Measurements from ENCODE around the gene CYP4F2.
"Not testable (repeated sequence)": the region's sequence is repeated elsewhere in the genome, so short reads cannot be mapped to it uniquely, and the experiment has no call there.

The CYP4F2 gene, protein sequence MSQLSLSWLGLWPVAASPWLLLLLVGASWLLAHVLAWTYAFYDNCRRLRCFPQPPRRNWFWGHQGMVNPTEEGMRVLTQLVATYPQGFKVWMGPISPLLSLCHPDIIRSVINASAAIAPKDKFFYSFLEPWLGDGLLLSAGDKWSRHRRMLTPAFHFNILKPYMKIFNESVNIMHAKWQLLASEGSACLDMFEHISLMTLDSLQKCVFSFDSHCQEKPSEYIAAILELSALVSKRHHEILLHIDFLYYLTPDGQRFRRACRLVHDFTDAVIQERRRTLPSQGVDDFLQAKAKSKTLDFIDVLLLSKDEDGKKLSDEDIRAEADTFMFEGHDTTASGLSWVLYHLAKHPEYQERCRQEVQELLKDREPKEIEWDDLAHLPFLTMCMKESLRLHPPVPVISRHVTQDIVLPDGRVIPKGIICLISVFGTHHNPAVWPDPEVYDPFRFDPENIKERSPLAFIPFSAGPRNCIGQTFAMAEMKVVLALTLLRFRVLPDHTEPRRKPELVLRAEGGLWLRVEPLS

DNA sequence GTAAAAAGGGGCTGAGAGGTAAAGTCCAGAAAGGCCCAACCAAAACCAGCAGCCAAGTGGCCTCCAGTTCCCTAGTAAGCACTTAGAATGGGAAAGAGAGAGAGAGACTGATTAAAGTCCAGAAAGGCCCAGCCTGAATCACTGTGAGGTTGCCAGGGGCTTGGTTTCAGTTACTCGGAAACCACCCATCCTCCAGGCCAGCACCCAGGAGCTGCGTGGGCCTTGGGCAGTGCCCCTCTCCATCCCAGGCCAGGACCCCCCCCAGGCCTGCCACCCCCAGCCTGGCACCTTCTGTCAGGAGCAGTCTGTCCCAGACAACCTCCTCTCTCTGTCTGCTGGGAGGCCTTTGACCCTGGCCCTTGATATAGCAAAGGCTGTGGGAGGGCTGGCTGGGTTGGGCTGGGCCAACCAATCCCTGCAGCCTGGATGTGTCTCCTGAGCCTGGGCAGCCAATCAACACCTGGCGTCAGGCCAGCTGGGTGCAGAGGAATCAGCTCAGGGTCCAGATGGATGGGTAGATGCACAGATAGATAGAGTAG lies at the start of gene CYP4F2:
CYP4F2 (minus strand) TSS at position 337 of the 539 bp plus-strand sequence. CDS start 463 bp downstream, outside the sequence.
- DNase-seq (ENCODE audit: low read depth in 2 of 2): no peak

DNA sequence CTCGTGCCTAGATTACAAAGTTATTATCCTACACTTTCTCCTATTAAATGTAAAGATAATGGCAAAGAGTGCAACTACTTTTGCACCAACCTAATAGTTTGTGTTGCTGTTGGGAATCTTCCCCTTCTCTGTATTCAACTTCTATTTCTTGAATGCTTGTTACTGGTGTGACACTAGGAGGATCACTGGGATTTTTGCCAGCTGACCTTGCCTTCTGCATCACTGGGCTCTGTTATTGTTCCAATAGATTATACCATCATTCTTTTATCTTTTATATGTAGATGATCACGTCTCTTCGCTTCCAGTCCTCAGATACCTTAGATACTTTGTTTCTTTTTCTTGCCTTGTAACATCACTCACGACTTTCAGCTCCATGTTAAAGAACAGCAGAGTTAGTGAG lies 47.4 kb upstream of the CYP4F2 start:
- no peak for DNase-seq (ENCODE audit: low read depth in 2 of 2)

DNA sequence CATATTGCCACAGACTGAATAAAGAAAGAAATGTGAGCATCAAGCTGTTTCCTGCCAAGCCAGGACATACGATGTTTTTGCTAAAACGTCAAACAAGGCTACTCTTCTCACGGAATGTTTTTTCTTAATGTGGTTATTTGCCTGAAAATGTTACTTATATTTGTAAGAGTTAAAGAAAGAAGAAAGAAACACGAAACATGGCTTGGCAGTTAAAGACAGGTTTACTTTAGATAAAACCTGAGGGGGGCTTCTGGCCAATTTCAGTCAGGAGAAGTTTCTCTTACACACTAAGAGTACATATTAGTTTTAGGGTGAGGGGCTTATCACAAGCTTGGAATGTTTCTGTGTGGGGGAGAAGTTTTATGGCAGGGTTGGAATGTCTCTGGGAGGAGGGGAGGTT lies 46.5 kb upstream of the CYP4F2 start:
- DNase-seq (ENCODE audit: low read depth in 2 of 2): no peak

- DNase-seq (ENCODE audit: low read depth in 2 of 2): no peak
Observed at GRCh38 chr19:15937771-15938170, 39.9 kb upstream of the CYP4F2 start.

- DNase-seq (ENCODE audit: low read depth in 2 of 2): no peak
Observed at GRCh38 chr19:15936950-15937349, 39.1 kb upstream of the CYP4F2 start.

DNA sequence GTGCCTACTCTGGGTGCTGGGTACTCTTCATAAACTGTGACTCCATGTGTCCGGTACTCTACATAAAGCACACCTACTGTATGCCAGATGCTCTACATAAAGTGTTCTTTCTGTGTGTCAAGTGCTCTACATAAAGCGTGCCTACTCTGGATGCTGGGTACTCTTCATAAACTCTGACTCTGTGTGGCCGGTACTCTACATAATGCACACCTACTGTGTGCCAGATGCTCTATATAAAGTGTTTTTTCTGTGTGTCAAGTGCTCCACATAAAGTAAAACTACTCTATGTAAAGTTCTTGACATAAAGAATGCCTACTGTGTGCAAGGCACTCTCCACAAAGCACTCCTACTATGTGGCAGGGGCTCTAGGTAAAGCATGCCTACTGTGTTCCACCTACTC lies 38.3 kb upstream of the CYP4F2 start:
- no peak for DNase-seq (ENCODE audit: low read depth in 2 of 2)

- no peak for DNase-seq (ENCODE audit: low read depth in 2 of 2)
Observed at GRCh38 chr19:15935167-15935702, 37.4 kb upstream of the CYP4F2 start.

DNA sequence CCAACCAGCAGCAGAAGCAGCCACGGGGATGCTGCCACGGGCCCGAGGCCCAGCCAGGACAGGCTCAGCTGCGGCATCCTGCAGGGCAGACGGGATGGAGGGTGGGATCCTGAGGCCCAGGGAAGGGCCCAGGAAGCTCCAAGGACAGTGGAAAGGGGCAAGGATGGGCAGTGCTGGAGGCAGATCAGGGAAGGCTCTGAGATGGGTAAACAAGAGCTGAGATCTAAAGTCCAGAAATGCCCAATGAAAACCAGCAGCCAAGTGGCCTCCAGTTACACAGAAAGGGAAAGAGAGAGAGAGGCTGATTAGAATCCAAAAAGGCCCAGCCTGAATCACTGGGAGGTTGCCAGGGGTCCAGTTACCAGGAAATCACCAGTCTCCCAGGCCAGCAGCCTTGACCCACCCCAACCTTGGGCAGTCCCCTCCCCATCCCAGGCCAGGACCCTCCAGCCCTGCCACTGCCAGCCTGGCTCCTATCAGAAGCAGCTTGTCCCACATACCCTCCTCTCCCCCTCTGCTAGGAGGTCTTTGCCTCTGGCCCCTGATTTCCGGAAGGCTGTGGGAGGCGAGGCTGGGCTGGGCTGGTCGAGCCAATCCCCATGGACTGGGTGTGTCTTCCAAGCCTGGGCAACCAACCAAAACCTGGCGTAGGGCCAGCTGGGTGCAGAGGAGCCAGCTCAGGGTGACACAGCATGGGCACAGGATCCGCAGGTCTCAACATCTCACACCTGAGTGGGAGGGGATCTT lies 36.6 kb upstream of the CYP4F2 start, which contains the start of gene CYP4F11:
CYP4F11 (minus strand) TSS at position 198 of the 747 bp plus-strand sequence; CDS start at position 77, 121 bp downstream.
- DNase-seq (ENCODE audit: low read depth in 2 of 2): no peak

- not testable (repeated sequence) for DNase-seq (ENCODE audit: low read depth in 2 of 2)
Observed at GRCh38 chr19:15933761-15934331, 36.0 kb upstream of the CYP4F2 start.

GRCh38 chr19:15928321-15928720 lies 30.4 kb upstream of the CYP4F2 start:
- DNase-seq (ENCODE audit: low read depth in 2 of 2): no peak

GRCh38 chr19:15926484-15926883 lies 28.6 kb upstream of the CYP4F2 start:
- no peak for DNase-seq (ENCODE audit: low read depth in 2 of 2)

GRCh38 chr19:15923702-15924101 lies 25.8 kb upstream of the CYP4F2 start:
- no peak for DNase-seq (ENCODE audit: low read depth in 2 of 2)

DNA sequence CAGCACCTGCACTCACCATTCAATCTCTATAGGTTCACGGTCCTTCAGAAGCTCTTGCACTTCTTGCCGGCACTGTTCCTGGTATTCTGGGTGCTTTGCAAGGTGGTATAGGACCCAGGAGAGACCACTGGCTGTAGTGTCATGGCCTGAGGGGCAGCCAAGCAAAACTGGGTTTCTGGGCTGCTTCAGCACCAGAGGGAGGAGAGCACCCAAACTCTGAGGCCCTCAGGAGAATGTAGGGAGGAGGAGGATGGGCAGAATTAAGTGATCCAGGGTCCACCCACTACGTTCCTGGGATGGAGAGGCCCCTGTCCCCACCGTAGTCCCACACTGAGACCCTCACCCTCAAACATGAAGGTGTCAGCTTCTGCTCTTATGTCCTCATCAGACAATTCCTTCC lies 24.1 kb upstream of the CYP4F2 start:
- no peak for DNase-seq (ENCODE audit: low read depth in 2 of 2)

- DNase-seq (ENCODE audit: low read depth in 2 of 2): no peak
Observed at GRCh38 chr19:15919243-15919642, 21.4 kb upstream of the CYP4F2 start.

DNA sequence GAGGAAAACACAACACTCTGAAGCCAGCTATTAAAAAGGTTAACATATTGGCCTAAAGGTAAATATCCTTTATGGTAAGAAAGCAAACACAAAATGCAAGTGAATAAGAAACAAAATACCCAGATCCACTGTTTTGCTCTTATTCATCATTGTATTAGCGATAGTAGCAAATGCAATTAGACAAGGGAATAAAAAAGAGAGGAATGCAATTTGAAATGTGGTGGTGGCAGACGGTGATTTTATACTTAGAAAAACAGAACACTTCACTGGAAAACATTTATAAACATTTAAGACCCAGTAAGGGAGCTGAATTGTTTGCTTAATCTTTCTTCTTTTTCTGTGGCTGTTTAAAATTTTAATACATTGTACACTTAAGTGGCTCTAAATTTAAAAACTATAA lies 17.2 kb upstream of the CYP4F2 start:
- no peak for DNase-seq (ENCODE audit: low read depth in 2 of 2)

DNA sequence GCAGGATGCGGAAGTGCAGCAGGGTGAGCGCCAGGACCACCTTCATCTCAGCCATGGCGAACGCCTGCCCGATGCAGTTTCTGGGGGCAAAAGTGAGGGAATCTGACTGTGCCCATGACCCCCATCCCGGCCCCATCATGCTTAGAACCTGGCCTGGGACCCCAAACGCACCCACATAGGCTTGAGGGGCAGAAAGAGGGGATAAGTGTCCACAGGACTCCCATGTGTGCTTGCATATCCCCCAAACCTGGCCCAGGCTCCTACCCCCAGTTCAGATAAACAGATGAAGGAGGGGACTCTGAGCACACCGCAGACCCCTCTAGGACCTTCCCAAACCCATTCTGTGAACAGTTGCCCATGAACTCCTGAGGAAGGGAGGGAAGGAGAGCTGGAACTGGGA lies 16.0 kb upstream of the CYP4F2 start:
- no peak for DNase-seq (ENCODE audit: low read depth in 2 of 2)

DNA sequence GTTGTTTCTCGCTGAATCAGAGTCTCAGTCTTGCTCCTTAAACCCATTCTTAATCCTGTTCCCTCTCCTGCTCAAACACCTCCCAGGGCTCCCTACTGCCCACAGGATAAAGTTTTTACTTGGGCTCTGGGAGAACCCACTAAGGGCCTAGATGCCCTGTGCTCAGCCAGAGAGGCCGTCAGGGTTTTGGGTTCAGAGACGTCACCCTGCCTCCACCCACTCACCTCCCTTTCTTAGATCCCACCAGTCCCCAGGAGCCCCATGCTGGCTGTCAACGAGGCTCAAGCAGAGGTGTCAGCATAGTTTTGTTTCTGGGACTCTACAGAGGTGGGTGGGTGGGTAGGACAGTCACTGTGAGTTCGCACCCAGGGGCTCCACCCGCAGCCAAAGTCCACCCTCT lies 15.5 kb upstream of the CYP4F2 start:
- no peak for DNase-seq (ENCODE audit: low read depth in 2 of 2)

DNA sequence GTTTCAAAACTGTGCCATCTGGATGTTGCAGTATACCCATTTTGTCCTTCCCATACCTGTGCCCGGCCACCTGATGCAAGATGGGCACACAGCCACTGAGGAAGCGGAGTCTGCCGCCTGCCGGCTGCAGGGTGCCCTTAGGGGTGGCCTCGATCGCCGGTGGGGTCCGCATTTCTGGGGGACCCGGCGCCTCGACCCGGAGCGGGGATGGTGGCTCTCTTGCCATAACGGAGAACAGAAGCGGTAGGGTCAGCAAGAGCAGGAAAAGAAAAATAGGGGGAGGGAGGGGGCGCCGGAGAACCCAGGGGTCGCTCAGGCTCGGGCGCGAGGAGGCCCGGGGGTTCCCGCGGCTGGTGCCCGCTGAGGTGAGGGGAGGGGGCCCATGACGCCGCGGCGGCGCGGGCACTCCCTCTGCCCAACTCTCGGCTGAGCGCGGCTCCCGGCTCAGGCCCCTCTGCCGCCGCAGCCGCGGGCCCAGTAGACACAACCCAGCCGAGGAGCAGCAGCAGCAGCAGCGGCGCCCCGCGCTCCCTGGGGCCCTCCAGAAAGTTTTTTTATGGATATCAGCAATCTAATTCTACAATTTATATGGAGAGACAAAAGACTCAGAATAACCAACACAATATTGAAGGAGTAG lies 13.8 kb upstream of the CYP4F2 start:
- DNase-seq (ENCODE audit: low read depth in 2 of 2): no peak

GRCh38 chr19:15905026-15905425 lies 7.2 kb upstream of the CYP4F2 start:
- no peak for DNase-seq (ENCODE audit: low read depth in 2 of 2)

DNA sequence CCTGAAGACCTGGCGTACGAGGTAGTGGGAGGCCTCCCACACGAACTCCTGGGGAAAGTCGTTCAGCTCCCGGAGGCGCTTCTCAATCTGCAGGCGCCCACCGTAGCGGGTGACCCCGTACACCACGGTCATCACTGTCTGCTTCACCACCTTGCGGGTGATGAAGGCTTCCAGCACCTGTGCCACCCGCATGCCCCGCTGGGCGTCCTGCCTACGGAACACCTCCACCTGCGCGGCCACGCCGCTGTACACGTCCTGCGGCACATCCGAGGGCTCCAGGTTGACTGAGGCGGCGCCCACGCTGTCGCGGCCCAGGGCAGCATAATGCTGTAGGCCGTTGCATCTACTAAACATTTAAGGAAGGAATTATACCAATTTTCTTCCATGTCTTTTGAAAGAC lies 5.0 kb upstream of the CYP4F2 start:
- DNase-seq (ENCODE audit: low read depth in 2 of 2): not testable (repeated sequence)

DNA sequence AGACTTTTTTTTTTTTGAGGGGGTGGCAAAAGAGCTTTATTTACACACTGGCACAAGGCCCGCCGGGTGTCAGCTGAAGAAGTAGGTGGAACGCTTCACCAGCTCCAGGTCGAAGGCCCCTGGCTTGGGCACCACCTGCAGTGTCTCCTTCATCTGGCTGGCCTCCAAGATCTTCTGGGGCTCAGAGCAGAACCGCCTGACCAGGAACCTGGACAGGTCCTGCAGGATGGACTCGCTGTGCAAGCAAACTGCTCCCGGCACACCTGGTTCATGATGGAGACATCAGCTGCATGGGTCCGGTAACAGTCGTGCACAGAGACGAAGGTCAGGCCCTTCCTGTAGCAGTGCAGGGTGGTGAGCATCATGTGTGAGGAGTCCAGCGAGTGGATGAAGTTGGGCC lies 4.4 kb upstream of the CYP4F2 start:
- DNase-seq (ENCODE audit: low read depth in 2 of 2): no peak

Data from fibroblast of skin of left quadriceps (primary cell).